ENCODE results near the gene TRMT1.
A peak's percentile ranks its signal among the peaks of the same experiment; 100 is the strongest.

The TRMT1 gene

DNA sequence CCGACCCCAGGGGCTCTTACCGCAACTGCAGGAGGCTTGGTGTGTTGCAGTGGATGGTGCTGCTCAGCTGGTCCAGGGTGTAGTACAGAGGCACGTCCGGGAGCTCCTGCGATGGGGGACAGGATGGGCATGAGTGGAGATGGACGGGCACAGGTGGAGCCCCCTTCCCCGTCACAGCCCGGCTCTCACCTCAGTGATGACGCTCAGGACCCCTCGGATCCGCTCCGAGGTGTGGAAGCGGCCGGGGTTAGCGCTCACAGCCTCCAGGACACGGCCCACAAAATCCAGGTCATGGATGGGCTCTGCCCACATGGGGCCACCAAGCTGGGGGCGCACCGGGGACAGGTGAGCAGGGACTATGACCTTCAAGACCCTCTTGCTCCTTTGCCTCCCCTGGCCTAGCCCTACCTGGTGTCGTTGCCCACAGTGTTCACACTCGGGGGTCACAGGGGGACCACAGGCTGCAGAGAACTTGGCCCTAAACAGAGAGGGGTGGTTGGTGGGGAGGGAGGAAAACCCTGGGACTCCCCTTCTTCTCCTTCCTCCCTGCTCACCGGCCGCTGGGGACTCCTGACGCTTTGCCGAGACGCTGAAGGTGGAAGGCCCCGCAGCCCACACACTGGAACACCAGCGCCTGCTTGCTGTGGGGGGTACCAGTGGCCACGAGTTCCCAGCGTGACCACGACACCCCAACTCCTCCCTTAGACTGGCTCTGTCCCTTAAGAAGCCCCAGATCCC is 7.0 kb downstream of the TRMT1 start:
- TF ChIP-seq GATA1 (IDR thresholded peaks at IDR 0.05; ENCODE audit: low read depth, low read length): no peak
- DNase-seq: no peak

GRCh38 chr19:13104848-13105711 is 11.5 kb downstream of the TRMT1 start:
- no peak for DNase-seq
- TF ChIP-seq POLR2A (IDR thresholded peaks at IDR 0.05; ENCODE audit: low read length): peak; percentile 28
- TF ChIP-seq GATA1 (IDR thresholded peaks at IDR 0.05; ENCODE audit: low read depth, low read length): no peak

DNA sequence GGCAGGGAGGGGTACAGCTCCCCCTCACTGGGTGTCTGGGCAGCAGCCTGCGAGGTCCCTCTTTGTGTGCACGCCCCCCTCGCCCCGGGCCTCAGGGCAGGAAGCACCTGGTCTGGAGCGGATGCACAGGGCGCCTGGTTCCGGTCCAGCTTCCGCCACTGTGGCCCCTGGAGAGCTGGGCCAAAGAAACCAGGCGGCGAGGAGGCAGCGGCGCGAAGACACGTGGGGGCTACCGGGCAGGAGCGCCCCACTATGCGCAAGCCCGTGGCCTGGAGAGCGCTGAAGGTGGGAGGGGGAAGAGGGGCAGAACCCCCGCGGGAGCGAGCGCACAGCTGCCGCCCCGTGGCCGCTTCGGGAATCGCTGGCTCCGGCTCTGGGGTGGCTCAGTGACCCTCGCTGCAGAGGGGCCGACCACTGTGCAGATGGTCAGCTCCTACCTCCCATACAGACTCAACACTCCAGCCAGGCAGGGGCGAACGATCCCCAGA is 12.1 kb downstream of the TRMT1 start:
- no peak for TF ChIP-seq GATA1 (IDR thresholded peaks at IDR 0.05; ENCODE audit: low read depth, low read length)
- TF ChIP-seq POLR2A (IDR thresholded peaks at IDR 0.05; ENCODE audit: low read length): peak; percentile 52
- DNase-seq: peak; percentile 80 to 84

DNA sequence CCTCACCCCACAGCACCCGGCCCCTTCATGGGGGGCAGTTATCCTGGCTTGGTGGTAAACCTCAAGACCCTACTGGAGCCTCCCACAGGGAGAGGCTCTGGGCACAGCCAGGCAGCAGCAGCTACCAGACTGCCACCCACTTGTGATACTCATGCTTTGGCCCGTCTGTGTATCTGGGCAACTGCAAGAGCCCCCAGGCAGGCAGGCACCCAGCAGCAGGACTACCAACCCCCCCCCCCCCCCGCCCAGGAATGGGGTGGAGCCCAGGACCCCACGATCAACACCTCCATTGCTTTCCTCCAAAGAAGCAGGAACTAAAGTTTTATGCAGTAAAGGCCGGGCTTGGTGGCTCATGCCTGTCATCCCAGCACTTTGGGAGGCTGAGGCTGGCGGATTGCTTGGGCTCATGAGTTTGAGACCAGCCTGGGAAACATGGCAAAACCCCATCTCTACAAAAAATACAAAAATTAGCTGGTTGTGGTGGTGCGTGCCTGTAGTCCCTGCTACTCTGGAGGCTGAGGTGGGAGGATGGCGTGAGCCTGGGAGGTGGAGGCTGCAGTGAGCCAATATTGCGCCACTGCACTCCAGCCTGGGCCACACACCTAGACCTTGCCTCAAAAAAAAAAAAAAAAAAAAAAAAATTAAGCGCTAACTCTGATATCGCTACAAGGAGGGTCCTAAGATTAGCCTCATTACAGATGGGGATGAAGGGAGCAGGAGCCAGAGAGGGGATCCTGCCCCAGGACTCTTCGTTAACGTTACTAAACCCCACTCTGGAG is 12.8 kb downstream of the TRMT1 start:
- TF ChIP-seq POLR2A (IDR thresholded peaks at IDR 0.05; ENCODE audit: low read length) (no peak), GATA1 (IDR thresholded peaks at IDR 0.05; ENCODE audit: low read depth, low read length) (no peak)
- DNase-seq: peak in 1 of 2 experiments; percentile 65

- peak; percentile 99 for DNase-seq
- TF ChIP-seq GATA1 (IDR thresholded peaks at IDR 0.05; ENCODE audit: low read depth, low read length) (peak; percentile 100), POLR2A (IDR thresholded peaks at IDR 0.05; ENCODE audit: low read length) (peak; percentile 91)
Observed at GRCh38 chr19:13102666-13103580, 13.6 kb downstream of the TRMT1 start, which contains the start of gene LYL1. Gene LYL1, minus strand, starts transcription at chr19:13102858. Its CDS starts 1,687 bp downstream, at chr19:13101171.

- no peak for DNase-seq
- TF ChIP-seq POLR2A (IDR thresholded peaks at IDR 0.05; ENCODE audit: low read length): no peak
- TF ChIP-seq GATA1 (IDR thresholded peaks at IDR 0.05; ENCODE audit: low read depth, low read length): no peak
Observed at GRCh38 chr19:13102416-13102665, 14.2 kb downstream of the TRMT1 start.

GRCh38 chr19:13101590-13102415 is 14.7 kb downstream of the TRMT1 start:
- TF ChIP-seq GATA1 (IDR thresholded peaks at IDR 0.05; ENCODE audit: low read depth, low read length): no peak
- no peak for TF ChIP-seq POLR2A (IDR thresholded peaks at IDR 0.05; ENCODE audit: low read length)
- peak; percentile 62 to 63 for DNase-seq

- TF ChIP-seq GATA1 (IDR thresholded peaks at IDR 0.05; ENCODE audit: low read depth, low read length): no peak
- TF ChIP-seq POLR2A (IDR thresholded peaks at IDR 0.05; ENCODE audit: low read length): no peak
- peak; percentile 63 to 76 for DNase-seq
Observed at GRCh38 chr19:13100841-13101589, 15.5 kb downstream of the TRMT1 start.

- DNase-seq: peak; percentile 83 to 89
- no peak for TF ChIP-seq GATA1 (IDR thresholded peaks at IDR 0.05; ENCODE audit: low read depth, low read length)
Observed at GRCh38 chr19:13100031-13100588, 16.4 kb downstream of the TRMT1 start.

DNA sequence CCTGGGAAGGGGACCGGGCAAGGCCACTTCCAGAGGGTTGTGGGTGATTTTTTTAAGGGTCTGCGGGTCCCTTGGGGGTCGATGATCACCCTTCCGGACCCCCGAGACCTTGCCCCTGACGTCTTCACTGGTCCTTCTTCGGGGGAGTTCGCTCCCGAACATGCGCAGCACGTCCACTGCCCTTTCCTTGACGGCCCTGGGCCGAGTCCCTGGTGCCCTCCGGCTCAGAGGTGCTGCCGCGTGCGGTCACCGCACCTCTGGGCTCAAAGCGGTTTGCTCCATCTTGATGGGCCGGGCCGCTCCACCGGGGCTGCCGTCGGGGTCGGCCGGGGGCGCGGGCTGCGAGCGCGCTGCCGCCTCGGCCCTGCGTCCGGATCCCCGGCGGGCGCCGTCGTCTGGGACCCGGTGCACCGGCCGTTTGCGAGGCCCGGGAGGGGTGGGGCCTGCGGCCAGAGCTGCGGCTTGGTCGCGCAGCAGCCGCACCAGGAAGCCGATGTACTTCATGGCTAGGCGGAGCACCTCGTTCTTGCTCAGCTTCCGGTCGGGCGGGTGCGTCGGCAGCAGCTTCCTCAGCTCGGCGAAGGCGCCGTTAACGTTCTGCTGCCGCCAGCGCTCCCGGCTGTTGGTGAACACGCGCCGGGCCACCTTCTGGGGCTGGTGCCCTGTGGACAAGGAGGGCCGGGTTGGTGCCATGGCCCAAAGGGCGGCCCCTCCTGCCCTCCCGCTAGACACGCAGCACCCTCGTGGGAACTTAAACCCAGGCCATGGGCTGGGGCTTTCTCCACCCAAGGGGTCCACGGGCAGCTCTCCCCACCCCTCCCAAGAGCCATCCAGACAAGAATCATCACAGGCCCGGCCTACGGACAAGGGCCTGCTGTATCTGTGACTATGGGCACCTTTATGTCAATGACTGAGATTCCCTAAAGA is 17.2 kb downstream of the TRMT1 start:
- peak; percentile 67 for TF ChIP-seq POLR2A (IDR thresholded peaks at IDR 0.05; ENCODE audit: low read length)
- no peak for TF ChIP-seq GATA1 (IDR thresholded peaks at IDR 0.05; ENCODE audit: low read depth, low read length)
- peak; percentile 89 for DNase-seq

Data from erythroblast (primary cell).